ENCODE results near the gene WARS2.

The WARS2 gene

DNA sequence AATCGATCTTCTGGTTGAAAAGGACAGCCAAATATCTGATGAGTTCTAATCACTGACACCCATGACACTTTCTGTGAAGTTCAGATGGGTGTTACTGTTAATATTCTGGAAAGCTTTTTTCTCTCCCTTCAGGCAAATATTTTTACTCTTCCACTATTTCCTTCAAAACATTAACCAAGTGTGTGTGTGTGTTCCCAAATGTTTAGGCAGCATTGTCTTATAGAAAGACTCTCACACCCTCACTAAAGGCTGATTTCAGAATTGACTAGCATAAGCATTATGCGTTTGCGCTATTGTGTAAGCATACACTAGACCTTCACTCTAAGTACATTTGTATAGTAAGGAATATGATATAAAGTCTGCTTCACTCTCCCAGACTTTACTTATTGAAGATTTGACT is 24.7 kb downstream of the WARS2 start:
- Histone ChIP-seq H3K4me3 (ENCODE audit: insufficient read depth, low read depth, low read length, poor library complexity, severe bottlenecking) (no peak overlapping the region), H3K27me3 (replicated peaks; ENCODE audit: control insufficient read depth, insufficient read depth, low read length, poor library complexity, severe bottlenecking) (no peaks in the 10 kb centered on the region), H3K36me3 (ENCODE audit: control insufficient read depth, insufficient read depth, low read length) (no peaks in the 10 kb centered on the region), H3K9me3 (ENCODE audit: control insufficient read depth, low read length) (no peaks in the 10 kb centered on the region), H3K27ac (ENCODE audit: insufficient read depth, low read length, poor library complexity, severe bottlenecking) (no peak overlapping the region), H3K4me1 (ENCODE audit: control insufficient read depth, insufficient read depth, low read length, poor library complexity, severe bottlenecking) (no peaks in the 10 kb centered on the region)
- DNase-seq = no peak

DNA sequence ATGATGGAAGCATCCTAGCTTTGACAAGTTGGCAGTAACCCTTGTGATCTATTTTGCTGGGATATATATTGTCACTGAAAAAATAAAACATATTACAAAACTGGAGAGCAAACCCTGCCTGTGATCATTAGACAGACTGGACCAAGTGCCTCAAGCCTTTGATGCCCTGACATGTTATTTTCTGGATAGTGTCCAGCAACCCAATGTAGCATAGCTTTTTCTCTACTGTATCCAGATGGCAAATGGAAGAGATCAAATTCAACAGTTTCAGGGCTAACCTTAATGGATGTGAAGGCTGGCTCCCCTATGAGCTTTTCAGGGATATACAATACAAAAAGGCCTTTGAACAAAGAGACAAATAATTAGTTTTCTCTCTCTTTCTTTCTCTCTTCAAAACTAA is 25.1 kb downstream of the WARS2 start:
- Histone ChIP-seq H3K27ac (ENCODE audit: insufficient read depth, low read length, poor library complexity, severe bottlenecking) (no peak overlapping the region), H3K36me3 (ENCODE audit: control insufficient read depth, insufficient read depth, low read length) (no peaks in the 10 kb centered on the region), H3K9me3 (ENCODE audit: control insufficient read depth, low read length) (no peaks in the 10 kb centered on the region), H3K4me1 (ENCODE audit: control insufficient read depth, insufficient read depth, low read length, poor library complexity, severe bottlenecking) (no peaks in the 10 kb centered on the region), H3K4me3 (ENCODE audit: insufficient read depth, low read depth, low read length, poor library complexity, severe bottlenecking) (no peak overlapping the region), H3K27me3 (replicated peaks; ENCODE audit: control insufficient read depth, insufficient read depth, low read length, poor library complexity, severe bottlenecking) (no peaks in the 10 kb centered on the region)
- no peak for DNase-seq

DNA sequence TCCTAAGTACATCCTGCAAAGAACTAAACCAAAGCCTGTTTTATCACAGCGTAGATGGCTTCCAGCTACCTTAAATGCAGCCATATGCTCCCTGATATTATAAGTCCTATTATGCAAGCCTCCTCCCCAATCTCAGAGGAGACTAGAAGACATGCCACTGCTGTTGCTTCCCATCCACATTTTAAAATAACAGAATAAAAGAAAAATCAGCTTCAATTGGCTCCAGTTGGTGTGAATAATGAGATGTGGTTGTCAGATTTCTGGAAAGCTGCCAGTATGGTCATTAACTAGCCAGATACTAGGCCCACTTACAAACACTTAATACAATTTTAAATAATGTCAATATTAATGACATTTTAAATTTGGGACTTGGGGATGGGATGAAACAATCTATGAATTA is 25.7 kb downstream of the WARS2 start:
- Histone ChIP-seq H3K27me3 (replicated peaks; ENCODE audit: control insufficient read depth, insufficient read depth, low read length, poor library complexity, severe bottlenecking) (no peaks in the 10 kb centered on the region), H3K4me3 (ENCODE audit: insufficient read depth, low read depth, low read length, poor library complexity, severe bottlenecking) (no peak overlapping the region), H3K4me1 (ENCODE audit: control insufficient read depth, insufficient read depth, low read length, poor library complexity, severe bottlenecking) (no peaks in the 10 kb centered on the region), H3K36me3 (ENCODE audit: control insufficient read depth, insufficient read depth, low read length) (no peaks in the 10 kb centered on the region), H3K9me3 (ENCODE audit: control insufficient read depth, low read length) (no peaks in the 10 kb centered on the region), H3K27ac (ENCODE audit: insufficient read depth, low read length, poor library complexity, severe bottlenecking) (no peak overlapping the region)
- DNase-seq = no peak

DNA sequence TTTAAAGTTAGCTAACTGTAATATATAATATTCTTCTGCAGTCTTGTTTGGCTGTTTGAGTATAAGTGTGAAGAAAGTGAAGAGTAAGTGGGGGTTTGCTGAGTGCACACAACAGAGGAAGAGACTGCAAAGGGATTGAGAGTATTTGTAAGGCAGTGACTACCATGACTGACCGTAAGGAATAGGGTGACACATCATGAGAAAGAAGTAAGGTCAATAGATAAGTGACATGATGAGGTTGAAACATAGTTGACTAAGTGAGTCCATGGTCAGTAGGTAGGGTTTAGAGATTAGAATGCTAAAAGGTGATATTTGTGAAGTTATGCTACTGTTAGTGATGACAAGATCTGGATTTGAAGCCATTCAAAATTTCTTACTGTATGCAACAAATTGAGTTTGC is 27.7 kb downstream of the WARS2 start:
- H3K27me3 ChIP-seq (replicated peaks; ENCODE audit: control insufficient read depth, insufficient read depth, low read length, poor library complexity, severe bottlenecking) = no peaks in the 10 kb centered on the region
- H3K9me3 ChIP-seq (ENCODE audit: control insufficient read depth, low read length) = no peaks in the 10 kb centered on the region
- no peaks in the 10 kb centered on the region for H3K36me3 ChIP-seq (ENCODE audit: control insufficient read depth, insufficient read depth, low read length)
- no peaks in the 10 kb centered on the region for H3K4me1 ChIP-seq (ENCODE audit: control insufficient read depth, insufficient read depth, low read length, poor library complexity, severe bottlenecking)
- DNase-seq = no peak
- H3K4me3 ChIP-seq (ENCODE audit: insufficient read depth, low read depth, low read length, poor library complexity, severe bottlenecking) = no peak overlapping the region
- no peak overlapping the region for H3K27ac ChIP-seq (ENCODE audit: insufficient read depth, low read length, poor library complexity, severe bottlenecking)

DNA sequence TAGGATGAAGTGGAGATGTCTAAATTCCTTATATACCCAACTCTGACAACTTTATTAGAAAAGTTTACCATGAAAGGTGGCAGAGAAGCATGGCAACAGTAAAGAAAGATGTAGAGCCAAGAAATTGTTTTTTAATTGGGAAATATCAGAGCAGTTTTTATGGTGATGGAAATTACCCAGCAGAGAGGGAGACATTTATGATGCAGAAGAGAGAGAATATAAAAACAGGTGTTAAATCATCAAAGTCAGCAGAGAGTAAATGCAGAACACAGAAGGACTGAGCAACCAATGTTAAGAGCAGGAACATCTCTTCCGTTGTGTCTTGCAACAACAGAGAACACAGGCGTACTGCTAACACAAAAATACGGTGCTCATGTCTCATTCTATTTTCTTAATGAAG is 28.2 kb downstream of the WARS2 start:
- Histone ChIP-seq H3K36me3 (ENCODE audit: control insufficient read depth, insufficient read depth, low read length) (no peaks in the 10 kb centered on the region), H3K9me3 (ENCODE audit: control insufficient read depth, low read length) (no peaks in the 10 kb centered on the region), H3K27me3 (replicated peaks; ENCODE audit: control insufficient read depth, insufficient read depth, low read length, poor library complexity, severe bottlenecking) (no peaks in the 10 kb centered on the region), H3K27ac (ENCODE audit: insufficient read depth, low read length, poor library complexity, severe bottlenecking) (no peak overlapping the region), H3K4me3 (ENCODE audit: insufficient read depth, low read depth, low read length, poor library complexity, severe bottlenecking) (no peak overlapping the region), H3K4me1 (ENCODE audit: control insufficient read depth, insufficient read depth, low read length, poor library complexity, severe bottlenecking) (no peaks in the 10 kb centered on the region)
- no peak for DNase-seq

DNA sequence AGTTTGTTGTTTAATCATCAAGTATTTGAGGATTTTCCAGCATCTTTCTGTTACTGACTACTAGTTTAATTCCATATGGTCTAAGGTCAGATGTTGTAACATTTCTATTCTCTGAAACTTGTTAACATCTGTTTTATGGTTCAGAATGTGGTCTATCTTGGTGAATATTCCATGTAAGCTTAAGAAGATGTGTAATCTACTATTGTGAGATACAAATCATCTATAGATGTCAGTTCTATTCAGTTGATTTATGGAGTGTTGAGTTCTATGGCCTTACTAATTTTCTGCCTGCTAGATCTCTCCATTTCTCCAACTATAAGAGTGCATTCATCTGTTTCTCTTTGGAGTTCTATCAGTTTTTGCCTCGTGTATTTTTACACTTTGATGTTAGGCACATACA is 31.5 kb downstream of the WARS2 start:
- Histone ChIP-seq H3K4me1 (ENCODE audit: control insufficient read depth, insufficient read depth, low read length, poor library complexity, severe bottlenecking) (no peaks in the 10 kb centered on the region), H3K4me3 (ENCODE audit: insufficient read depth, low read depth, low read length, poor library complexity, severe bottlenecking) (no peak overlapping the region), H3K27ac (ENCODE audit: insufficient read depth, low read length, poor library complexity, severe bottlenecking) (no peak overlapping the region), H3K36me3 (ENCODE audit: control insufficient read depth, insufficient read depth, low read length) (no peaks in the 10 kb centered on the region), H3K27me3 (replicated peaks; ENCODE audit: control insufficient read depth, insufficient read depth, low read length, poor library complexity, severe bottlenecking) (no peaks in the 10 kb centered on the region), H3K9me3 (ENCODE audit: control insufficient read depth, low read length) (no peaks in the 10 kb centered on the region)
- no peak for DNase-seq

DNA sequence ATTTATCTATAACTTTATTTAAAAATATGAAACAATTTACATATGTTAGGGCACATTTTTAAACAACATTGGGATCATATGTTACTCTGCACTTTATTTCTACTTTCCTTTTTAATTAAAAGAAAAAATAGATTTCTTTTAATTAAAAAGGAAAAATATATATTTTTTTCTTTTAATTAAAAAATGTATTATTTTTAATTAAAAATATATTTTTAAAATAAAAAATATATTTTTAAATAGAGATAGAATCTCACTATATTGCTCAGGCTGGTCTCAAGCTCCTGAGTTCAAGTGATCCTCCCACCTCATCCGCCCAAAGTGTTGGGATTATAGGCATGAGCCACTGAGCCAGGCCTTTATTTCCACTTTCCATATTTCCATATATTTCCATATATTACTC is 36.7 kb downstream of the WARS2 start:
- DNase-seq = no peak
- Histone ChIP-seq H3K4me1 (ENCODE audit: control insufficient read depth, insufficient read depth, low read length, poor library complexity, severe bottlenecking) (no peaks in the 10 kb centered on the region), H3K36me3 (ENCODE audit: control insufficient read depth, insufficient read depth, low read length) (no peaks in the 10 kb centered on the region), H3K27me3 (replicated peaks; ENCODE audit: control insufficient read depth, insufficient read depth, low read length, poor library complexity, severe bottlenecking) (no peaks in the 10 kb centered on the region), H3K27ac (ENCODE audit: insufficient read depth, low read length, poor library complexity, severe bottlenecking) (no peak overlapping the region), H3K4me3 (ENCODE audit: insufficient read depth, low read depth, low read length, poor library complexity, severe bottlenecking) (no peak overlapping the region), H3K9me3 (ENCODE audit: control insufficient read depth, low read length) (no peaks in the 10 kb centered on the region)

DNA sequence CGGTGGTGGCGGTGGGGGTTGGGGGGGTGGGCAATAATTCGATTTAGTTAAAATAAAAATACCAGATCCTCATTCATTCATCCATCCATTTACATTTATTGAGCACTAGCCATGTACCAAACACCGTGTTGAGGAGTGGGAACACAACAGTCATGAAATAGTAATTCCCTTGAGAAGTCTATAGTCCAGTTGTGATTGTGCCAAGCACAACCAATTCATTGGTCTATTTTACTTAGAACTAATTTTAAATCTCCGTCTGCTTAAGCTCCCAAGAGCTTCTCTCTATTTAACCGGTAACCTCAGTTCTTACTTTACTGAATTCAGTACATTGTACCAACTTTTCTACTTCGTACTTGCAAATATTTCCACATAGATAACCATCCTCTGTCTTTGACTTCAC is 38.4 kb downstream of the WARS2 start:
- no peak for DNase-seq
- Histone ChIP-seq H3K27ac (ENCODE audit: insufficient read depth, low read length, poor library complexity, severe bottlenecking) (no peak overlapping the region), H3K36me3 (ENCODE audit: control insufficient read depth, insufficient read depth, low read length) (no peaks in the 10 kb centered on the region), H3K4me1 (ENCODE audit: control insufficient read depth, insufficient read depth, low read length, poor library complexity, severe bottlenecking) (no peaks in the 10 kb centered on the region), H3K4me3 (ENCODE audit: insufficient read depth, low read depth, low read length, poor library complexity, severe bottlenecking) (no peak overlapping the region), H3K27me3 (replicated peaks; ENCODE audit: control insufficient read depth, insufficient read depth, low read length, poor library complexity, severe bottlenecking) (no peaks in the 10 kb centered on the region), H3K9me3 (ENCODE audit: control insufficient read depth, low read length) (no peaks in the 10 kb centered on the region)

DNA sequence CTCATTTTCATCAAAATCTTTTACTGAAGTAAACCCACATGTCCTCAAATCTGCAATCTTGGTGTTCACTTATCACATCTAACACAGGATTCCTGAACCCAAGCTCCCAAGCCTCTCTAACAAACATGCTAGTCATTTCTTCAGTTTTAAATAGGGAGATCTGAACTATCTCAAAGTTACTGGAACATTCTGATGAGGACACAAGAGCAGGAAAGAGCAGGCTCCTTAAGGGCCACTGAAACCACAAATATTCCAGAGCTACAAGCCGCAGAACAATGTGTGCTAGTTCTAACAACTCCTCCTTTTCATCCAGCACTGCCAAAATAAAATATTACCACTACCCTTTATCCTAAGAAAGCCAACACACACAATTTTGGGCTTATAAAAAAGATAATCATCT is 38.9 kb downstream of the WARS2 start:
- no peaks in the 10 kb centered on the region for H3K4me1 ChIP-seq (ENCODE audit: control insufficient read depth, insufficient read depth, low read length, poor library complexity, severe bottlenecking)
- H3K9me3 ChIP-seq (ENCODE audit: control insufficient read depth, low read length) = no peaks in the 10 kb centered on the region
- H3K4me3 ChIP-seq (ENCODE audit: insufficient read depth, low read depth, low read length, poor library complexity, severe bottlenecking) = no peak overlapping the region
- no peak for DNase-seq
- H3K27ac ChIP-seq (ENCODE audit: insufficient read depth, low read length, poor library complexity, severe bottlenecking) = no peak overlapping the region
- H3K27me3 ChIP-seq (replicated peaks; ENCODE audit: control insufficient read depth, insufficient read depth, low read length, poor library complexity, severe bottlenecking) = no peaks in the 10 kb centered on the region
- no peaks in the 10 kb centered on the region for H3K36me3 ChIP-seq (ENCODE audit: control insufficient read depth, insufficient read depth, low read length)

DNA sequence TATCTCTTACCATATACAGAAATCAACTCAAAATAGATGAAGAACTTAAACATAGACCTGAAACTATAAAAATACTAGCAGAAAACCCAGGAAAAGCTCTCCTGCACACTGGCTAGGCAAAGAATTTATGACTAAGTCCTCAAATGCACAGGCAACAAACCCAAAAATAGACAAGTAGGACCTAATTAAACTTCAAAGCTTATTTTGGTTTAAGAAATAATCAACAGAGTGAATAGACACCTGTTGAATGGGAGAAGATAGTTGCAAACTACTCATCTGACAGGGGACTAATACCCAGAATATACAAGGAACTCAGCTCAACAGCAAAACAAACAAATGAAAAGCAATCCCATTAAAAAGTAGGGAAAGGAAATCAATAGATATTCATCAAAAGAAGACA is 40.7 kb downstream of the WARS2 start:
- H3K4me3 ChIP-seq (ENCODE audit: insufficient read depth, low read depth, low read length, poor library complexity, severe bottlenecking) = no peak overlapping the region
- H3K27ac ChIP-seq (ENCODE audit: insufficient read depth, low read length, poor library complexity, severe bottlenecking) = no peak overlapping the region
- H3K27me3 ChIP-seq (replicated peaks; ENCODE audit: control insufficient read depth, insufficient read depth, low read length, poor library complexity, severe bottlenecking) = no peaks in the 10 kb centered on the region
- H3K36me3 ChIP-seq (ENCODE audit: control insufficient read depth, insufficient read depth, low read length) = no peaks in the 10 kb centered on the region
- H3K9me3 ChIP-seq (ENCODE audit: control insufficient read depth, low read length) = no peaks in the 10 kb centered on the region
- DNase-seq = no peak
- no peaks in the 10 kb centered on the region for H3K4me1 ChIP-seq (ENCODE audit: control insufficient read depth, insufficient read depth, low read length, poor library complexity, severe bottlenecking)

DNA sequence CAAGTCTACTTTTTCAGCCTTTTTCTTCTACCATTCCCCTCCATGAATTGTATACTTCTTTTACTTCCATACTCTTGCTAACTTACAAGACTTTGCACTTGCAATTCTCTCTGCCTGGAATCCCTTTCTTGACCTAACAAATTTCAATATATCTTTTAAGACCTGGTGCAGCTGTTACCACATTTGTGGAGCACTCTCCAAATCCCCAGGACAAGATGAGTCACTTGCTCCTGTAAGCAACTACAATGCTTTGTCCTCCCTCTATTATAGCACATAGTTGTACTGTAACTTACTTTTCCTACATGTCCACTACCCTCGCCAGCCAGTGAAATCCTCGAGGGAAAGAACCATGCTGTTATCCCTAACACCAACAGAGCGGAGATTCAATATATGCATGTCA is 43.1 kb downstream of the WARS2 start:
- Histone ChIP-seq H3K9me3 (ENCODE audit: control insufficient read depth, low read length) (no peaks in the 10 kb centered on the region), H3K27ac (ENCODE audit: insufficient read depth, low read length, poor library complexity, severe bottlenecking) (no peak overlapping the region), H3K4me1 (ENCODE audit: control insufficient read depth, insufficient read depth, low read length, poor library complexity, severe bottlenecking) (no peaks in the 10 kb centered on the region), H3K36me3 (ENCODE audit: control insufficient read depth, insufficient read depth, low read length) (no peaks in the 10 kb centered on the region), H3K27me3 (replicated peaks; ENCODE audit: control insufficient read depth, insufficient read depth, low read length, poor library complexity, severe bottlenecking) (no peaks in the 10 kb centered on the region), H3K4me3 (ENCODE audit: insufficient read depth, low read depth, low read length, poor library complexity, severe bottlenecking) (no peak overlapping the region)
- no peak for DNase-seq

Measured in effector memory CD4-positive, alpha-beta T cell (primary cell).